ENCODE data around the gene HK1. TPM values are rescaled to one million over a fixed set of nuclear protein-coding genes. Genes with fewer than 3 reads are reported as not detected.

The HK1 gene
- total and polyA plus RNA-seq, 4 donors = 1.8 to 166 (median 7.4) TPM

DNA sequence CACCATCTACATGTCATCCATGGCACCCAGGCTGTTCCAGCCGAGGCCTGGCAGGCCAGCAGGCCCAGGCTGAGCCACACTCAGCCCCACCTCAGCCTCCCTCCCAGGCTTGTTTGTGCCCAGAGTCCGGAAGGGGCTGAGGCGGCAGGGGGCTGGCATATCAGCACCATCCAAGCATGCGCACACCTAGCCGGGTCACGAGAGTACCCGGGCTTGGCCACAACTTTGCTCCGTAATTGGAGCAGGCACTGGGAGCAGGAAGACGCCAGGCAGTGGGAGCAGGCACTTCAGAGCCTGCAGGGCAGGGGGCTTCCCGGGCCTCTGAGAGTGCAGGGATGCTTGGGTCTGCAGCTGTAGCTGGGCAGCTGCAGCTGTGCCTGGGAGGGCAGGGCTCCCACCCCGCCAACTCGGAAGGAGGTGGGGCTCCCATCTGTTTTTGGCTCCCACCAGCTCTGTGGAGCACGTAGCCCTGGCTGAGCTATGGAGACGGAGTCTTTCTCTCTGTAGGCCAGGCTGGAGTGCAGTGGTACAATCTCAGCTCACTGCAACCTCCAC is 157.7 kb downstream of the HK1 start (continued):
- TF ChIP-seq REST (IDR thresholded peaks at IDR 0.05) (no peak), ATF3 (IDR thresholded peaks at IDR 0.05) (no peak), RXRA (IDR thresholded peaks at IDR 0.05) (no peak), RAD21 (IDR thresholded peaks at IDR 0.05) (no peak), NR2F2 (IDR thresholded peaks at IDR 0.05) (no peak), TAF1 (conservative IDR thresholded peaks at IDR 0.05) (no peak), FOXA2 (IDR thresholded peaks at IDR 0.05) (no peak), FOXA1 (IDR thresholded peaks at IDR 0.05) (no peak), JUND (IDR thresholded peaks at IDR 0.05) (no peak)

DNA sequence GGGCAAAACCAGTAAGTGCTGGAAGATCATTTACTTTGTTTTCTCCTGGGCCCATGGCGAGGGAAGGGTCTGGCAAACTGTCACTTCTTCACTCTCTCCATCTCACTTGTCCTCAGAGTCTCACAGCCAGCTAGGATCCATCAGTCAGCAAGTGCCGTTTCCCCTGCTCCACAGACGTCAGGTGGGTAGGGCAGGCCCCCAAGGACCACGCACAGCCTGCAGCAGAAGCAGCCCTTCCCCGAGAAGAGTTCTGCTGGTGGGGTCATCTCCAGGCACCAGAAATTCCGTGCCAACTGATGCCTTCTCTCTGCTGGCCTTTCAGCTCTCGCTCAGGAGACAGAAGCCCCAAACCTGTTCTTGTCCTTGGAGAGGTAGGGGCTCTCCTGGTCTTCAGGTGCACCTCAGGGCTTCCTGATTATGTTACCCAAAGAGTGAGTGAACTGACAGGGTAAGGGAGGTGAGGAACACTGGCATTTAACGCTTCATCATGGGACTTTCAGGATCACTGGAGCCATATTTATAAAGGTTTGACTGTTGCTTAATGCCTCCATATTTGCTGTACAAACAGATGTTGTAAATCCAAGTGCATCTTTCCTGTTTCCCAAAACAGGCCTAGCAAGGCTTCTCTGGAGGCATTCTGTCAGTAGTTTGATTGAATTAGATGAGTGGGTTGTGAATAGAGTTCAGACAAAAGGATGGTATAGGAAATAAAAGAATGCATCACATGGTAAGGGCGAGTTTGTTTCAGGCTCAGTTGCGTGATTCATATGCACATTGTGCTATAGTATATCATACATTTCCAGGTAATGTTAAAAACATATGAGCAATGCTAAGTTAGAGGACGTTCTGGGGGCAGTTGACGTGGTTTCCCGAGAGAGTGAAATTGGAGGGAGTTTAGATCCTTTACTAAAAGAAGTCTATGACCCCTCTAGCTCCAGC is 159.3 kb downstream of the HK1 start:
- Histone ChIP-seq H3K9ac (ENCODE audit: low read depth in 1 of 2, low read length in 2 of 2) (no peak overlapping the region), H3K9me3 (ENCODE audit: control insufficient read depth in 4 of 4, low read length in 3 of 4) (peaks cover 0 to 2% (median 0%) of the 10 kb centered on the region in 4 donors), H3K36me3 (ENCODE audit: control insufficient read depth in 4 of 4, insufficient read depth in 3 of 4, low read depth in 1 of 4, low read length in 3 of 4) (no peaks in the 10 kb centered on the region), H3K27ac (ENCODE audit: low read depth in 1 of 2, low read length in 2 of 2) (no peak overlapping the region), H3K27me3 (ENCODE audit: control insufficient read depth in 4 of 4, insufficient read depth in 4 of 4, low read length in 3 of 4) (no peaks in the 10 kb centered on the region), H3K4me3 (ENCODE audit: low read depth in 1 of 3, low read length in 3 of 3) (no peak overlapping the region), H3K4me1 (ENCODE audit: control insufficient read depth in 4 of 4, insufficient read depth in 4 of 4, low read length in 3 of 4) (peaks cover 0 to 4% (median 0%) of the 10 kb centered on the region in 4 donors)
- TF ChIP-seq MAX (IDR thresholded peaks at IDR 0.05) = no peak
- no peak for TF ChIP-seq ATF3 (IDR thresholded peaks at IDR 0.05)
- no peak for TF ChIP-seq HNF4A (conservative IDR thresholded peaks at IDR 0.05)
- TF ChIP-seq HNF4G (IDR thresholded peaks at IDR 0.05) = no peak
- TF ChIP-seq YY1 (IDR thresholded peaks at IDR 0.05) = no peak
- 81% methylated on average over 13 of the region's 13 CpGs for WGBS
- no peak for DNase-seq (ENCODE audit: low spot score)

- peak overlapping the region in 1 of 2 donors; percentile 18 for H3K27ac ChIP-seq (ENCODE audit: low read depth in 1 of 2, low read length in 2 of 2)
- H3K9me3 ChIP-seq (ENCODE audit: control insufficient read depth in 4 of 4, low read length in 3 of 4) = peaks cover 0 to 2% (median 0%) of the 10 kb centered on the region in 4 donors
- H3K4me1 ChIP-seq (ENCODE audit: control insufficient read depth in 4 of 4, insufficient read depth in 4 of 4, low read length in 3 of 4) = peaks cover 0 to 4% (median 0%) of the 10 kb centered on the region in 4 donors
- H3K4me3 ChIP-seq (ENCODE audit: low read depth in 1 of 3, low read length in 3 of 3) = no peak overlapping the region
- no peak overlapping the region for H3K9ac ChIP-seq (ENCODE audit: low read depth in 1 of 2, low read length in 2 of 2)
- H3K27me3 ChIP-seq (ENCODE audit: control insufficient read depth in 4 of 4, insufficient read depth in 4 of 4, low read length in 3 of 4) = no peaks in the 10 kb centered on the region
- TF ChIP-seq HNF4G (IDR thresholded peaks at IDR 0.05) = no peak
- TF ChIP-seq FOXA2 (IDR thresholded peaks at IDR 0.05) = no peak
- no peaks in the 10 kb centered on the region for H3K36me3 ChIP-seq (ENCODE audit: control insufficient read depth in 4 of 4, insufficient read depth in 3 of 4, low read depth in 1 of 4, low read length in 3 of 4)
- 52% methylated on average over 10 of the region's 10 CpGs for WGBS
- no peak for DNase-seq (ENCODE audit: low spot score)
Measured at GRCh38 chr10:69438536-69439349, 160.4 kb downstream of the HK1 start.

Data from liver (tissue), 9 donors.